ENCODE data around the gene PKN2.

The PKN2 gene

GRCh38 chr1:88683541-88684481, at the start of gene PKN2:
PKN2 (plus strand) TSS chr1:88684273; CDS start chr1:88684581, 308 bp downstream.
- Histone ChIP-seq H3K36me3 (ENCODE audit: control insufficient read depth, insufficient read depth, low read length) (no peaks in the 10 kb centered on the region), H3K4me1 (ENCODE audit: control insufficient read depth, insufficient read depth, low read length) (no peaks in the 10 kb centered on the region; the same call in 1 of the 2 replicates), H3K27ac (ENCODE audit: low read length) (no peak within 1 kb of the TSS), H3K9me3 (ENCODE audit: control insufficient read depth, insufficient read depth, low read length) (no peaks in the 10 kb centered on the region), H3K4me3 (ENCODE audit: low read length) (peak within 1 kb of the TSS; percentile 97), H3K27me3 (ENCODE audit: control insufficient read depth, insufficient read depth, low read length) (no peaks in the 10 kb centered on the region)
- WGBS (ENCODE audit: insufficient coverage, insufficient read length), result no CpG with 5 or more reads among the region's 66 CpGs
- peak; percentile 94 for DNase-seq (ENCODE audit: low read depth, low spot score)

- Histone ChIP-seq H3K9me3 (ENCODE audit: control insufficient read depth, insufficient read depth, low read length) (no peaks in the 10 kb centered on the region), H3K4me3 (ENCODE audit: low read length) (no peak overlapping the region), H3K27me3 (ENCODE audit: control insufficient read depth, insufficient read depth, low read length) (no peaks in the 10 kb centered on the region), H3K4me1 (ENCODE audit: control insufficient read depth, insufficient read depth, low read length) (no peaks in the 10 kb centered on the region), H3K36me3 (ENCODE audit: control insufficient read depth, insufficient read depth, low read length) (no peaks in the 10 kb centered on the region), H3K27ac (ENCODE audit: low read length) (no peak overlapping the region)
- DNase-seq (ENCODE audit: low read depth, low spot score), result no peak
- WGBS (ENCODE audit: insufficient coverage, insufficient read length), result no CpG with 5 or more reads among the region's 1 CpG
Observed at GRCh38 chr1:88634538-88634937, 49.5 kb upstream of the PKN2 start.

GRCh38 chr1:88640060-88640459, 44.0 kb upstream of the PKN2 start:
- DNase-seq (ENCODE audit: low read depth, low spot score), result no peak
- no CpG with 5 or more reads among the region's 1 CpG for WGBS (ENCODE audit: insufficient coverage, insufficient read length)
- Histone ChIP-seq H3K36me3 (ENCODE audit: control insufficient read depth, insufficient read depth, low read length) (no peaks in the 10 kb centered on the region), H3K27ac (ENCODE audit: low read length) (no peak overlapping the region), H3K27me3 (ENCODE audit: control insufficient read depth, insufficient read depth, low read length) (no peaks in the 10 kb centered on the region), H3K4me1 (ENCODE audit: control insufficient read depth, insufficient read depth, low read length) (no peaks in the 10 kb centered on the region), H3K9me3 (ENCODE audit: control insufficient read depth, insufficient read depth, low read length) (no peaks in the 10 kb centered on the region), H3K4me3 (ENCODE audit: low read length) (no peak overlapping the region)

- Histone ChIP-seq H3K27me3 (ENCODE audit: control insufficient read depth, insufficient read depth, low read length) (no peaks in the 10 kb centered on the region), H3K9me3 (ENCODE audit: control insufficient read depth, insufficient read depth, low read length) (no peaks in the 10 kb centered on the region), H3K36me3 (ENCODE audit: control insufficient read depth, insufficient read depth, low read length) (no peaks in the 10 kb centered on the region), H3K4me1 (ENCODE audit: control insufficient read depth, insufficient read depth, low read length) (no peaks in the 10 kb centered on the region), H3K27ac (ENCODE audit: low read length) (no peak overlapping the region), H3K4me3 (ENCODE audit: low read length) (no peak overlapping the region)
- no peak for DNase-seq (ENCODE audit: low read depth, low spot score)
Observed at GRCh38 chr1:88645886-88646285, 38.2 kb upstream of the PKN2 start.

GRCh38 chr1:88646476-88647248, 37.4 kb upstream of the PKN2 start:
- no peaks in the 10 kb centered on the region for H3K36me3 ChIP-seq (ENCODE audit: control insufficient read depth, insufficient read depth, low read length)
- no peaks in the 10 kb centered on the region for H3K27me3 ChIP-seq (ENCODE audit: control insufficient read depth, insufficient read depth, low read length)
- no peak overlapping the region for H3K4me3 ChIP-seq (ENCODE audit: low read length)
- DNase-seq (ENCODE audit: low read depth, low spot score), result no peak
- H3K4me1 ChIP-seq (ENCODE audit: control insufficient read depth, insufficient read depth, low read length), result no peaks in the 10 kb centered on the region
- no peak overlapping the region for H3K27ac ChIP-seq (ENCODE audit: low read length)
- H3K9me3 ChIP-seq (ENCODE audit: control insufficient read depth, insufficient read depth, low read length), result no peaks in the 10 kb centered on the region

GRCh38 chr1:88647249-88647645, 36.8 kb upstream of the PKN2 start:
- Histone ChIP-seq H3K9me3 (ENCODE audit: control insufficient read depth, insufficient read depth, low read length) (no peaks in the 10 kb centered on the region), H3K27me3 (ENCODE audit: control insufficient read depth, insufficient read depth, low read length) (no peaks in the 10 kb centered on the region), H3K4me3 (ENCODE audit: low read length) (no peak overlapping the region), H3K4me1 (ENCODE audit: control insufficient read depth, insufficient read depth, low read length) (no peaks in the 10 kb centered on the region), H3K36me3 (ENCODE audit: control insufficient read depth, insufficient read depth, low read length) (no peaks in the 10 kb centered on the region), H3K27ac (ENCODE audit: low read length) (no peak overlapping the region)
- no peak for DNase-seq (ENCODE audit: low read depth, low spot score)
- WGBS (ENCODE audit: insufficient coverage, insufficient read length), result no CpG with 5 or more reads among the region's 3 CpGs

- no peak overlapping the region for H3K27ac ChIP-seq (ENCODE audit: low read length)
- H3K9me3 ChIP-seq (ENCODE audit: control insufficient read depth, insufficient read depth, low read length), result no peaks in the 10 kb centered on the region
- no peaks in the 10 kb centered on the region for H3K4me1 ChIP-seq (ENCODE audit: control insufficient read depth, insufficient read depth, low read length)
- DNase-seq (ENCODE audit: low read depth, low spot score), result no peak
- H3K4me3 ChIP-seq (ENCODE audit: low read length), result no peak overlapping the region
- H3K36me3 ChIP-seq (ENCODE audit: control insufficient read depth, insufficient read depth, low read length), result no peaks in the 10 kb centered on the region
- no peaks in the 10 kb centered on the region for H3K27me3 ChIP-seq (ENCODE audit: control insufficient read depth, insufficient read depth, low read length)
- no CpG with 5 or more reads among the region's 6 CpGs for WGBS (ENCODE audit: insufficient coverage, insufficient read length)
Observed at GRCh38 chr1:88647749-88648415, 36.2 kb upstream of the PKN2 start.

- WGBS (ENCODE audit: insufficient coverage, insufficient read length), result no CpG with 5 or more reads among the region's 2 CpGs
- H3K36me3 ChIP-seq (ENCODE audit: control insufficient read depth, insufficient read depth, low read length), result no peaks in the 10 kb centered on the region
- no peak for DNase-seq (ENCODE audit: low read depth, low spot score)
- H3K27me3 ChIP-seq (ENCODE audit: control insufficient read depth, insufficient read depth, low read length), result no peaks in the 10 kb centered on the region
- no peak overlapping the region for H3K27ac ChIP-seq (ENCODE audit: low read length)
- no peaks in the 10 kb centered on the region for H3K9me3 ChIP-seq (ENCODE audit: control insufficient read depth, insufficient read depth, low read length)
- no peaks in the 10 kb centered on the region for H3K4me1 ChIP-seq (ENCODE audit: control insufficient read depth, insufficient read depth, low read length)
- H3K4me3 ChIP-seq (ENCODE audit: low read length), result no peak overlapping the region
Observed at GRCh38 chr1:88648706-88649105, 35.4 kb upstream of the PKN2 start.

GRCh38 chr1:88649932-88650331, 34.1 kb upstream of the PKN2 start:
- no peak for DNase-seq (ENCODE audit: low read depth, low spot score)
- Histone ChIP-seq H3K9me3 (ENCODE audit: control insufficient read depth, insufficient read depth, low read length) (no peaks in the 10 kb centered on the region), H3K27ac (ENCODE audit: low read length) (no peak overlapping the region), H3K36me3 (ENCODE audit: control insufficient read depth, insufficient read depth, low read length) (no peaks in the 10 kb centered on the region), H3K27me3 (ENCODE audit: control insufficient read depth, insufficient read depth, low read length) (no peaks in the 10 kb centered on the region), H3K4me1 (ENCODE audit: control insufficient read depth, insufficient read depth, low read length) (no peaks in the 10 kb centered on the region), H3K4me3 (ENCODE audit: low read length) (no peak overlapping the region)
- no CpG with 5 or more reads among the region's 1 CpG for WGBS (ENCODE audit: insufficient coverage, insufficient read length)

- H3K36me3 ChIP-seq (ENCODE audit: control insufficient read depth, insufficient read depth, low read length), result no peaks in the 10 kb centered on the region
- no peaks in the 10 kb centered on the region for H3K4me1 ChIP-seq (ENCODE audit: control insufficient read depth, insufficient read depth, low read length)
- no CpG with 5 or more reads among the region's 6 CpGs for WGBS (ENCODE audit: insufficient coverage, insufficient read length)
- no peaks in the 10 kb centered on the region for H3K27me3 ChIP-seq (ENCODE audit: control insufficient read depth, insufficient read depth, low read length)
- no peak overlapping the region for H3K27ac ChIP-seq (ENCODE audit: low read length)
- no peak for DNase-seq (ENCODE audit: low read depth, low spot score)
- H3K4me3 ChIP-seq (ENCODE audit: low read length), result no peak overlapping the region
- no peaks in the 10 kb centered on the region for H3K9me3 ChIP-seq (ENCODE audit: control insufficient read depth, insufficient read depth, low read length)
Observed at GRCh38 chr1:88650676-88651418, 33.2 kb upstream of the PKN2 start.
